ENCODE data around the gene RINL.
"Not testable (repeated sequence)": the region's sequence is repeated elsewhere in the genome, so short reads cannot be mapped to it uniquely, and the experiment has no call there.

RINL gene

DNA sequence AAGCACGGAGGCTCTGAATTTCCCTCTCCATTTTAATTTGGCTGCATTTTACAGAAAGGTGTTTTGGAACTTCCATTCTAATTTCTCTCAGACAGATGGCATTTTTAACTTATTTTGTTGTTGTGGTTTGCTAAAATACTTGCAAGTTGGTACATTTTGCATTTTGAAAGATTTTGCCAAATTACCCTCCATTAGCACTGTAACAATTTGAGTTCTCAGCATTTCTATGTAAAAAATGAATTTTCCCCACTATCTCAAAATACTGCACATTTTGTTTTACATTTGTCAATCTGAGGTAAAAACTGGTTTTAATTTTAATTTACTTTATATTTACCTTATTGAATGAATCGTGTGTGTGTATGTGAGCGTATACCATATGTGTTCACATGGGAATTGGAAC, 21.3 kb downstream of the RINL start:
- Histone ChIP-seq H3K4me2 (ENCODE audit: low read length) (peak overlapping the region; percentile 55), H3K27ac (ENCODE audit: low read depth, low read length, poor library complexity, severe bottlenecking) (peak overlapping the region; percentile 92), H3K9ac (ENCODE audit: low read length) (peak overlapping the region; percentile 39; the same call in 1 of the 2 replicates)

DNA sequence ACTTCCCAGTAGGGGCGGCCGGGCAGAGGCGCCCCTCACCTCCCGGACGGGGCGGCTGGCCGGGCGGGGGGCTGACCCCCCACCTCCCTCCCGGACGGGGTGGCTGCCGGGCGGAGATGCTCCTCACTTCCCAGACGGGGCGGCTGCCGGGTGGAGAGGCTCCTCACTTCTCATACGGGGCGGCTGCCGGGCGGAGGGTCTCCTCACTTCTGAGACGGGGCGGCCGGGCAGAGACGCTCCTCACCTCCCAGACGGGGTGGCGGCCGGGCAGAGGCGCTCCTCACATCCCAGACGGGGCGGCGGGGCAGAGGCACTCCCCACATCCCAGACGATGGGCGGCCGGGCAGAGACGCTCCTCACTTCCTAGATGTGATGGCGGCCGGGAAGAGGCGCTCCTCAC, 22.3 kb downstream of the RINL start:
- Histone ChIP-seq H3F3A (ENCODE audit: insufficient read depth, low read length) (peaks cover 10% of the 10 kb centered on the region; the same call in 1 of the 2 replicates), H3K4me1 (ENCODE audit: insufficient read depth, low read length, severe bottlenecking) (peaks cover 57% of the 10 kb centered on the region), H3K27ac (ENCODE audit: low read depth, low read length, poor library complexity, severe bottlenecking) (peak overlapping the region; percentile 92), H3K4me2 (ENCODE audit: low read length) (peak overlapping the region; percentile 55; the same call in 1 of the 2 replicates), H3K4me3 (ENCODE audit: low read depth, low read length, poor library complexity, severe bottlenecking) (peak overlapping the region; percentile 47)
- H3K9me2 ChIP-seq (ENCODE audit: low read depth, low read length); H3K9ac ChIP-seq (ENCODE audit: low read length); H2AFZ ChIP-seq (ENCODE audit: low read length); H3K36me3 ChIP-seq (ENCODE audit: insufficient read depth, low read length); H3K9me3 ChIP-seq (ENCODE audit: low read length); H4K20me1 ChIP-seq (ENCODE audit: insufficient read depth, low read length); H3K79me2 ChIP-seq (ENCODE audit: insufficient read depth, low read length); H3K27me3 ChIP-seq (ENCODE audit: insufficient read depth, low read length): not testable (repeated sequence)

More for the DNA sequence above, 21.3 kb downstream of the RINL start:
- H3K9me3 ChIP-seq (ENCODE audit: low read length) = no peaks in the 10 kb centered on the region
- H3K27me3 ChIP-seq (ENCODE audit: insufficient read depth, low read length) = no peaks in the 10 kb centered on the region
- no peaks in the 10 kb centered on the region for H3K79me2 ChIP-seq (ENCODE audit: insufficient read depth, low read length)
- H3K4me3 ChIP-seq (ENCODE audit: low read depth, low read length, poor library complexity, severe bottlenecking) = peak overlapping the region; percentile 47
- no peaks in the 10 kb centered on the region for H4K20me1 ChIP-seq (ENCODE audit: insufficient read depth, low read length)
- peaks cover 10% of the 10 kb centered on the region; the same call in 1 of the 2 replicates for H3F3A ChIP-seq (ENCODE audit: insufficient read depth, low read length)
- no peaks in the 10 kb centered on the region for H3K36me3 ChIP-seq (ENCODE audit: insufficient read depth, low read length)
- TF ChIP-seq EZH2 (IDR thresholded peaks at IDR 0.05; ENCODE audit: borderline replicate concordance, low read length) = no peak
- TF ChIP-seq, protein P1, sequence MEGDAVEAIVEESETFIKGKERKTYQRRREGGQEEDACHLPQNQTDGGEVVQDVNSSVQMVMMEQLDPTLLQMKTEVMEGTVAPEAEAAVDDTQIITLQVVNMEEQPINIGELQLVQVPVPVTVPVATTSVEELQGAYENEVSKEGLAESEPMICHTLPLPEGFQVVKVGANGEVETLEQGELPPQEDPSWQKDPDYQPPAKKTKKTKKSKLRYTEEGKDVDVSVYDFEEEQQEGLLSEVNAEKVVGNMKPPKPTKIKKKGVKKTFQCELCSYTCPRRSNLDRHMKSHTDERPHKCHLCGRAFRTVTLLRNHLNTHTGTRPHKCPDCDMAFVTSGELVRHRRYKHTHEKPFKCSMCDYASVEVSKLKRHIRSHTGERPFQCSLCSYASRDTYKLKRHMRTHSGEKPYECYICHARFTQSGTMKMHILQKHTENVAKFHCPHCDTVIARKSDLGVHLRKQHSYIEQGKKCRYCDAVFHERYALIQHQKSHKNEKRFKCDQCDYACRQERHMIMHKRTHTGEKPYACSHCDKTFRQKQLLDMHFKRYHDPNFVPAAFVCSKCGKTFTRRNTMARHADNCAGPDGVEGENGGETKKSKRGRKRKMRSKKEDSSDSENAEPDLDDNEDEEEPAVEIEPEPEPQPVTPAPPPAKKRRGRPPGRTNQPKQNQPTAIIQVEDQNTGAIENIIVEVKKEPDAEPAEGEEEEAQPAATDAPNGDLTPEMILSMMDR (IDR thresholded peaks at IDR 0.05; ENCODE audit: low read length) = no peak
- no peaks in the 10 kb centered on the region for H3K9me2 ChIP-seq (ENCODE audit: low read depth, low read length)
- peaks cover 52% of the 10 kb centered on the region for H3K4me1 ChIP-seq (ENCODE audit: insufficient read depth, low read length, severe bottlenecking)
- no peak overlapping the region for H2AFZ ChIP-seq (ENCODE audit: low read length)

DNA sequence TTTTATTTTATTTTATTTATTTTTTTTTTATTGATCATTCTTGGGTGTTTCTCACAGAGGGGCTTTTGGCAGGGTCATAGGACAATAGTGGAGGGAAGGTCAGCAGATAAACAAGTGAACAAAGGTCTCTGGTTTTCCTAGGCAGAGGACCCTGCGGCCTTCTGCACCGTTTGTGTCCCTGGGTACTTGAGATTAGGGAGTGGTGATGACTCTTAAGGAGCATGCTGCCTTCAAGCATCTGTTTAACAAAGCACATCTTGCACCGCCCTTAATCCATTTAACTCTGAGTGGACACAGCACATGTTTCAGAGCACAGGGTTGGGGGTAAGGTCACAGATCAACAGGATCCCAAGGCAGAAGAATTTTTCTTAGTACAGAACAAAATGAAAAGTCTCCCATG, 23.1 kb downstream of the RINL start:
- not testable (repeated sequence) for H3K27ac ChIP-seq (ENCODE audit: low read depth, low read length, poor library complexity, severe bottlenecking); H3K4me2 ChIP-seq (ENCODE audit: low read length); H3K79me2 ChIP-seq (ENCODE audit: insufficient read depth, low read length); H3K27me3 ChIP-seq (ENCODE audit: insufficient read depth, low read length); H3K9ac ChIP-seq (ENCODE audit: low read length); H3K4me3 ChIP-seq (ENCODE audit: low read depth, low read length, poor library complexity, severe bottlenecking); H2AFZ ChIP-seq (ENCODE audit: low read length); H3K9me3 ChIP-seq (ENCODE audit: low read length); H3K9me2 ChIP-seq (ENCODE audit: low read depth, low read length); H4K20me1 ChIP-seq (ENCODE audit: insufficient read depth, low read length); H3K36me3 ChIP-seq (ENCODE audit: insufficient read depth, low read length)
- Histone ChIP-seq H3F3A (ENCODE audit: insufficient read depth, low read length) (peaks cover 10% of the 10 kb centered on the region; the same call in 1 of the 2 replicates), H3K4me1 (ENCODE audit: insufficient read depth, low read length, severe bottlenecking) (peaks cover 51% of the 10 kb centered on the region)

DNA sequence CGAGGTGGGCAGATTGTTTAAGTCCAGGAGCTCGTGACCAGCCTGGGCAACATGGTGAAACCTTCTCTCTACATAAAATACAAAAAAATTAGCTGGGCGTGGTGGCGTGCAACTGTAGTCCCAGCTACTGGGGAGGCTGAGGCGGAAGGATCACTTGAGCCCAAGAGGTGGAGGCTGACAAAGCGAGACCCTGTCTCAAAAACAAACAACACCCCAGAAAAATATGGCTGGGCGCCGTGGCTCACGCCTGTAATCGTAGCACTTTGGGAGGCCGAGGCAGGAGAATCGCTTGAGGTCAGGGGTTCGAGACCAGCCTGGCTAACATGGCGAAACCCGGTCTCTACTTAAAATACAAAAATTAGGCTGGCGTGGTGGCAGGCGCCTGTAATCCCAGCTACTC, 24.9 kb downstream of the RINL start:
- Histone ChIP-seq H3K27me3 (ENCODE audit: insufficient read depth, low read length) (no peaks in the 10 kb centered on the region), H3K4me1 (ENCODE audit: insufficient read depth, low read length, severe bottlenecking) (peaks cover 41% of the 10 kb centered on the region), H3K79me2 (ENCODE audit: insufficient read depth, low read length) (peaks cover 10% of the 10 kb centered on the region), H3K9ac (ENCODE audit: low read length) (peak overlapping the region; percentile 86), H3K36me3 (ENCODE audit: insufficient read depth, low read length) (peaks cover 9% of the 10 kb centered on the region), H3K9me2 (ENCODE audit: low read depth, low read length) (no peaks in the 10 kb centered on the region), H2AFZ (ENCODE audit: low read length) (no peak overlapping the region), H3F3A (ENCODE audit: insufficient read depth, low read length) (peaks cover 10% of the 10 kb centered on the region; the same call in 1 of the 2 replicates), H3K9me3 (ENCODE audit: low read length) (no peaks in the 10 kb centered on the region), H4K20me1 (ENCODE audit: insufficient read depth, low read length) (no peaks in the 10 kb centered on the region), H3K4me2 (ENCODE audit: low read length) (peak overlapping the region; percentile 92), H3K27ac (ENCODE audit: low read depth, low read length, poor library complexity, severe bottlenecking) (peak overlapping the region; percentile 83), H3K4me3 (ENCODE audit: low read depth, low read length, poor library complexity, severe bottlenecking) (peak overlapping the region; percentile 69)
- no peak for TF ChIP-seq EZH2 (IDR thresholded peaks at IDR 0.05; ENCODE audit: borderline replicate concordance, low read length)
- TF ChIP-seq, protein P1 (IDR thresholded peaks at IDR 0.05; ENCODE audit: low read length) = no peak

Data from OCI-LY1 (cell line).